CD4-positive, alpha-beta T cell (primary cell): ENCODE results near the gene RPS18. TPM values are rescaled to one million over a fixed set of nuclear protein-coding genes. Genes with fewer than 3 reads are reported as not detected.

Experiments
- ATAC-seq: fragments of 200-7000 bp; cut with Tn5 transposase; one replicate; pipeline ENCODE4 v1.10.0; 2022; ENCODE audit warnings: mild to moderate bottlenecking; ENCODE audit not compliant: poor library complexity
- CTCF ChIA-PET: fragments of 350-600 bp; sonication (Branson Sonifier 250); formaldehyde crosslinking; loops from one replicate; lab custom pipeline; 2021; ENCODE audit warnings: antibody characterized with exemption, inconsistent platforms; lab: Charles Lee
- POLR2A ChIA-PET: fragments of 350-600 bp; sonication (Branson Sonifier 250); formaldehyde crosslinking; loops from one replicate; lab custom pipeline; 2021; ENCODE audit warnings: antibody characterized with exemption, inconsistent platforms; lab: Charles Lee
- DNase-seq, 14 experiments: peaks; one replicate each; pipeline ENCODE4 v3.0.0-alpha.2; 2013 to 2020; ENCODE audit warnings: mixed read lengths in 2 of 14
- H3K27ac ChIP-seq, 2 donors: one replicate each; pipeline versions ENCODE4 v1.5.1 to v1.7.0; 2013; ENCODE audit warnings: low read length in 2 of 2, low read depth in 1 of 2, mild to moderate bottlenecking in 1 of 2
- H3K27me3 ChIP-seq, 2 experiments: 1 replicate in 1 of 2; 2 replicates in 1 of 2; pipeline versions ENCODE4 v1.6.1 to v1.7.0; 2013; ENCODE audit warnings: low read length in 2 of 2, control low read depth in 1 of 2, mild to moderate bottlenecking in 1 of 2, moderate library complexity in 1 of 2; ENCODE audit not compliant: insufficient read depth in 2 of 2, control insufficient read depth in 1 of 2
- H3K36me3 ChIP-seq: one replicate; pipeline ENCODE4 v1.6.1; 2013; ENCODE audit warnings: low read length, control low read depth; ENCODE audit not compliant: insufficient read depth
- H3K4me1 ChIP-seq: one replicate; pipeline ENCODE4 v1.6.1; 2013; ENCODE audit warnings: low read length, control low read depth; ENCODE audit not compliant: insufficient read depth
- H3K4me3 ChIP-seq: one replicate; pipeline ENCODE4 v1.5.1; 2013; ENCODE audit warnings: mild to moderate bottlenecking, low read length, moderate library complexity
- H3K9me3 ChIP-seq, 2 experiments: 1 replicate in 1 of 2; 2 replicates in 1 of 2; pipeline versions ENCODE4 v1.6.1 to v1.7.0; 2013; ENCODE audit warnings: low read length in 2 of 2, mild to moderate bottlenecking in 2 of 2, control low read depth in 1 of 2, moderate library complexity in 1 of 2; ENCODE audit not compliant: control insufficient read depth in 1 of 2, insufficient read depth in 1 of 2
- H3K27ac Mint-ChIP-seq: one replicate; pipeline ENCODE4 v1.8.0; 2020; ENCODE audit warnings: mixed read lengths
- H3K27me3 Mint-ChIP-seq: one replicate; pipeline ENCODE4 v1.8.0; 2021; ENCODE audit warnings: mixed read lengths
- H3K36me3 Mint-ChIP-seq: one replicate; pipeline ENCODE4 v1.8.0; 2021; ENCODE audit warnings: low read depth, mixed read lengths
- H3K4me1 Mint-ChIP-seq: one replicate; pipeline ENCODE4 v1.8.0; 2021; ENCODE audit warnings: low read depth, mixed read lengths
- H3K4me3 Mint-ChIP-seq: one replicate; pipeline ENCODE4 v1.8.0; 2020; ENCODE audit warnings: mild to moderate bottlenecking, mixed read lengths
- H3K9me3 Mint-ChIP-seq: one replicate; pipeline ENCODE4 v1.8.0; 2020; ENCODE audit warnings: mixed read lengths
- intact Hi-C, 2 experiments: fragments of 100-400 bp; cut with DNase I in 1 of 2; cut with micrococcal nuclease in 1 of 2; formaldehyde crosslinking; loops; one replicate each; pipeline versions ENCODE4 v1.15.1 to v1.9.0; 2023 to 2025; cut with DNase I, micrococcal nuclease
- microRNA-seq: library from miRNA; unstranded; fragments of <30 nt; microRNA quantifications from one replicate; pipeline ENCODE4 v1.2.0, GENCODE V29; 2021; ENCODE audit warnings: borderline microRNAs expressed, borderline replicate concordance
- total RNA-seq, 174 experiments: library from RNA in 2 of 174; stranded (reverse) in 2 of 174; gene quantifications; one replicate each; pipeline ENCODE4 v1.2.3 and lab custom pipeline; 2021 to 2026
- TF ChIP-seq, protein P1 (sequence below): fragments of 200-600 bp; IDR thresholded peaks from one replicate; pipeline ENCODE4 v1.8.0; 2022; ENCODE audit warnings: antibody characterized with exemption, mild to moderate bottlenecking

RPS18 gene
- total RNA-seq, 2 experiments from 2014 or later = 5,159 to 5,309 TPM

GRCh38 chr6:33321227-33321626 lies 49.4 kb downstream of the RPS18 start:
- DNase-seq (no peak), ATAC-seq (no peak)
- Histone ChIP-seq H3K36me3 (peaks cover 36% of the 10 kb centered on the region), H3K4me3 (peak overlapping the region; percentile 96), H3K9me3 (no peaks in the 10 kb centered on the region), H3K4me1 (peaks cover 64% of the 10 kb centered on the region), H3K27ac (peak overlapping the region; percentile 13 to 77), H3K27me3 (no peaks in the 10 kb centered on the region)
- TF ChIP-seq, protein P1, sequence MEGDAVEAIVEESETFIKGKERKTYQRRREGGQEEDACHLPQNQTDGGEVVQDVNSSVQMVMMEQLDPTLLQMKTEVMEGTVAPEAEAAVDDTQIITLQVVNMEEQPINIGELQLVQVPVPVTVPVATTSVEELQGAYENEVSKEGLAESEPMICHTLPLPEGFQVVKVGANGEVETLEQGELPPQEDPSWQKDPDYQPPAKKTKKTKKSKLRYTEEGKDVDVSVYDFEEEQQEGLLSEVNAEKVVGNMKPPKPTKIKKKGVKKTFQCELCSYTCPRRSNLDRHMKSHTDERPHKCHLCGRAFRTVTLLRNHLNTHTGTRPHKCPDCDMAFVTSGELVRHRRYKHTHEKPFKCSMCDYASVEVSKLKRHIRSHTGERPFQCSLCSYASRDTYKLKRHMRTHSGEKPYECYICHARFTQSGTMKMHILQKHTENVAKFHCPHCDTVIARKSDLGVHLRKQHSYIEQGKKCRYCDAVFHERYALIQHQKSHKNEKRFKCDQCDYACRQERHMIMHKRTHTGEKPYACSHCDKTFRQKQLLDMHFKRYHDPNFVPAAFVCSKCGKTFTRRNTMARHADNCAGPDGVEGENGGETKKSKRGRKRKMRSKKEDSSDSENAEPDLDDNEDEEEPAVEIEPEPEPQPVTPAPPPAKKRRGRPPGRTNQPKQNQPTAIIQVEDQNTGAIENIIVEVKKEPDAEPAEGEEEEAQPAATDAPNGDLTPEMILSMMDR = no peak
- ChIA-PET POLR2A (interaction anchor here (1.1 kb wide), 1 partner anchor 32 kb away, joined by 3 read pairs; the partner anchor contains the start of gene WDR46), CTCF (interaction anchor here (0.6 kb wide), 1 partner anchor 22 kb away, joined by 3 read pairs; no protein-coding TSS in a partner anchor)
- no peaks in the 10 kb centered on the region for H3K9me3 Mint-ChIP-seq
- peaks cover 69% of the 10 kb centered on the region for H3K36me3 Mint-ChIP-seq
- H3K27ac Mint-ChIP-seq = peak overlapping the region; percentile 96
- no peaks in the 10 kb centered on the region for H3K27me3 Mint-ChIP-seq
- peak overlapping the region; percentile 100 for H3K4me3 Mint-ChIP-seq
- intact Hi-C loops = no loop called here
- peaks cover 80% of the 10 kb centered on the region for H3K4me1 Mint-ChIP-seq

- peaks cover 57% of the 10 kb centered on the region for H3K4me1 Mint-ChIP-seq
- no peaks in the 10 kb centered on the region for H3K27me3 Mint-ChIP-seq
- TF ChIP-seq, protein P1 = no peak
- DNase-seq (peak in 1 of 14 experiments; percentile 41), ATAC-seq (no peak)
- Histone ChIP-seq H3K27me3 (no peaks in the 10 kb centered on the region), H3K4me1 (peaks cover 44% of the 10 kb centered on the region), H3K9me3 (no peaks in the 10 kb centered on the region), H3K4me3 (peak overlapping the region; percentile 96), H3K36me3 (peaks cover 32% of the 10 kb centered on the region), H3K27ac (peak overlapping the region; percentile 77 to 92)
- peak overlapping the region; percentile 100 for H3K4me3 Mint-ChIP-seq
- H3K9me3 Mint-ChIP-seq = no peaks in the 10 kb centered on the region
- peak overlapping the region; percentile 96 for H3K27ac Mint-ChIP-seq
- ChIA-PET POLR2A (no interaction called here), CTCF (no interaction called here)
- peaks cover 49% of the 10 kb centered on the region for H3K36me3 Mint-ChIP-seq
- intact Hi-C loops = loop anchor here (1.0 kb wide), 2 partner anchors 21 to 68 kb away; partner anchors contain the start of gene KIFC1 (in 2 of the 2)
These were observed 51.7 kb downstream of the RPS18 start for GRCh38 chr6:33323623-33323948.

- H3K9me3 ChIP-seq = no peaks in the 10 kb centered on the region
- H3K9me3 Mint-ChIP-seq = no peaks in the 10 kb centered on the region
- H3K4me3 ChIP-seq = peak overlapping the region; percentile 96
- TF ChIP-seq, protein P1 = no peak
- peaks cover 43% of the 10 kb centered on the region for H3K36me3 Mint-ChIP-seq
- peaks cover 52% of the 10 kb centered on the region for H3K4me1 Mint-ChIP-seq
- H3K27me3 Mint-ChIP-seq = no peaks in the 10 kb centered on the region
- ChIA-PET POLR2A (no interaction called here), CTCF (interaction anchor here (0.7 kb wide), 1 partner anchor 43 kb away, joined by 3 read pairs; no protein-coding TSS in a partner anchor)
- DNase-seq (no peak), ATAC-seq (no peak)
- H3K27me3 ChIP-seq = no peaks in the 10 kb centered on the region
- peaks cover 27% of the 10 kb centered on the region for H3K36me3 ChIP-seq
- intact Hi-C loops = no loop called here
- H3K27ac ChIP-seq = peak overlapping the region in 1 of 2 donors; percentile 92
- H3K4me3 Mint-ChIP-seq = peak overlapping the region; percentile 100
- peak overlapping the region; percentile 96 for H3K27ac Mint-ChIP-seq
- H3K4me1 ChIP-seq = peaks cover 39% of the 10 kb centered on the region
These were observed 52.2 kb downstream of the RPS18 start for GRCh38 chr6:33324125-33324524.

Small RNA genes within 50 kb of the gene (microRNA-seq; reads per million reads assigned to microRNA genes)
- gene MIR6834 (not detected), gene MIR6873 (not detected)

Other genes with a start within 250 kb of the RPS18 start
- gene HLA-DPA1, start 198.4 kb upstream of the RPS18 start, total RNA-seq = 10 to 100 TPM; 19.4 to 19.9 TPM
- gene HLA-DPB1, start 196.1 kb upstream of the RPS18 start, total RNA-seq = 10 to 100 TPM; 29.0 to 31.7 TPM
- 1 to 10 TPM; 2.8 to 3.0 TPM for gene COL11A2, start 79.6 kb upstream of the RPS18 start, total RNA-seq
- 10 to 100 TPM; 42.9 to 45.0 TPM for gene RXRB, start 71.4 kb upstream of the RPS18 start, total RNA-seq
- 1 to 10 TPM; 8.6 to 9.6 TPM for gene SLC39A7, start 71.2 kb upstream of the RPS18 start, total RNA-seq
- gene HSD17B8, start 67.4 kb upstream of the RPS18 start, total RNA-seq = 10 to 100 TPM in 1 of 2 experiments, 1 to 10 TPM in 1; 8.6 to 10.5 TPM
- gene RING1, start 63.6 kb upstream of the RPS18 start, total RNA-seq = 10 to 100 TPM; 27.1 to 28.6 TPM
- 10 to 100 TPM; 67.9 TPM for gene VPS52, start 199 bp upstream of the RPS18 start, total RNA-seq
- gene B3GALT4, start 5.0 kb downstream of the RPS18 start, total RNA-seq = 10 to 100 TPM; 11.1 to 12.7 TPM
- 10 to 100 TPM; 13.6 to 15.8 TPM for gene WDR46, start 17.2 kb downstream of the RPS18 start, total RNA-seq
- gene PFDN6, start 17.5 kb downstream of the RPS18 start, total RNA-seq = 10 to 100 TPM in 1 of 2 experiments, 1 to 10 TPM in 1; 9.7 to 11.7 TPM
- gene RGL2, start 26.9 kb downstream of the RPS18 start, total RNA-seq = 10 to 100 TPM; 39.2 to 39.4 TPM
- 100 to 1,000 TPM; 203 to 206 TPM for gene TAPBP, start 42.0 kb downstream of the RPS18 start, total RNA-seq
- 10 to 100 TPM; 11.6 to 13.6 TPM for gene ZBTB22, start 45.7 kb downstream of the RPS18 start, total RNA-seq
- 10 to 100 TPM; 24.2 to 24.7 TPM for gene DAXX, start 50.9 kb downstream of the RPS18 start, total RNA-seq
- 1 to 10 TPM; 1.2 to 1.6 TPM for gene KIFC1, start 119.7 kb downstream of the RPS18 start, total RNA-seq
- gene PHF1, start 138.9 kb downstream of the RPS18 start, total RNA-seq = 100 to 1,000 TPM; 545 to 557 TPM
- gene CUTA, start 146.0 kb downstream of the RPS18 start, total RNA-seq = 100 to 1,000 TPM; 176 to 185 TPM
- gene SYNGAP1, start 148.0 kb downstream of the RPS18 start, total RNA-seq = 10 to 100 TPM; 62.4 to 63.8 TPM
- gene ZBTB9, start 182.5 kb downstream of the RPS18 start, total RNA-seq = 1 to 10 TPM; 5.5 to 5.7 TPM